Activated B cell treated with CpG ODN at 0.5 μM for 24 hours (primary cell): ENCODE data around the gene WNT7A. TPM values are rescaled to one million over a fixed set of nuclear protein-coding genes. Genes with fewer than 3 reads are reported as not detected.

Experiments
- ATAC-seq: fragments of 200-7000 bp; cut with Tn5 transposase; one replicate; pipeline ENCODE4 v1.10.0; 2021; ENCODE audit warnings: low read depth, mild to moderate bottlenecking, moderate library complexity
- CTCF ChIA-PET: fragments of 350-600 bp; sonication (Branson Sonifier 250); formaldehyde crosslinking; loops from one replicate; lab custom pipeline; 2021; ENCODE audit warnings: antibody characterized with exemption; lab: Charles Lee
- POLR2A ChIA-PET: fragments of 350-600 bp; sonication (Branson Sonifier 250); formaldehyde crosslinking; loops from one replicate; lab custom pipeline; 2021; ENCODE audit warnings: antibody characterized with exemption; lab: Charles Lee
- DNase-seq: peaks from one replicate; pipeline ENCODE4 v3.0.0; 2022
- H3K27ac Mint-ChIP-seq: one replicate; pipeline ENCODE4 v1.8.0; 2020; ENCODE audit warnings: mixed read lengths
- H3K27me3 Mint-ChIP-seq: one replicate; pipeline ENCODE4 v1.8.0; 2021; ENCODE audit warnings: mixed read lengths
- H3K36me3 Mint-ChIP-seq: one replicate; pipeline ENCODE4 v1.8.0; 2021; ENCODE audit warnings: low read depth, mixed read lengths
- H3K4me1 Mint-ChIP-seq: one replicate; pipeline ENCODE4 v1.8.0; 2021; ENCODE audit warnings: mixed read lengths
- H3K4me3 Mint-ChIP-seq: one replicate; pipeline ENCODE4 v1.8.0; 2020; ENCODE audit warnings: mild to moderate bottlenecking, mixed read lengths
- H3K9me3 Mint-ChIP-seq: one replicate; pipeline ENCODE4 v1.8.0; 2020; ENCODE audit warnings: mixed read lengths
- CTCF ChIP-seq: fragments of 200-600 bp; IDR thresholded peaks from one replicate; pipeline ENCODE4 v1.8.0; 2022; ENCODE audit warnings: antibody characterized with exemption, mild to moderate bottlenecking
- intact Hi-C: fragments of 100-400 bp; cut with micrococcal nuclease; formaldehyde crosslinking; loops from one replicate; pipeline ENCODE4 v1.15.1; 2024
- total RNA-seq: library from RNA; stranded (reverse); gene quantifications from 2 replicates; pipeline ENCODE4 v1.2.3, GENCODE V29; 2022

Gene WNT7A
- total RNA-seq, 1 donor from 2014 or later = not detected

GRCh38 chr3:13768453-13768852, 111.4 kb downstream of the WNT7A start:
- H3K4me1 Mint-ChIP-seq = no peaks in the 10 kb centered on the region
- ATAC-seq (no peak), DNase-seq (no peak)
- no peak overlapping the region for H3K27ac Mint-ChIP-seq
- CTCF ChIA-PET = no interaction called here
- no peak overlapping the region for H3K4me3 Mint-ChIP-seq
- TF ChIP-seq CTCF = no peak
- no peaks in the 10 kb centered on the region for H3K36me3 Mint-ChIP-seq
- H3K27me3 Mint-ChIP-seq = peaks cover 11% of the 10 kb centered on the region
- no peaks in the 10 kb centered on the region for H3K9me3 Mint-ChIP-seq
- intact Hi-C loops = no loop called here
- POLR2A ChIA-PET = no interaction called here

GRCh38 chr3:13767896-13768295, 112.0 kb downstream of the WNT7A start:
- DNase-seq = no peak
- ChIA-PET CTCF (no interaction called here), POLR2A (no interaction called here)
- Mint-ChIP-seq H3K27ac (no peak overlapping the region), H3K4me3 (no peak overlapping the region), H3K27me3 (peaks cover 10% of the 10 kb centered on the region), H3K9me3 (peaks cover 2% of the 10 kb centered on the region), H3K36me3 (no peaks in the 10 kb centered on the region), H3K4me1 (no peaks in the 10 kb centered on the region)
- no peak for ATAC-seq
- intact Hi-C loops = no loop called here
- no peak for TF ChIP-seq CTCF

- Mint-ChIP-seq H3K27ac (no peak overlapping the region), H3K27me3 (peaks cover 8% of the 10 kb centered on the region), H3K9me3 (peaks cover 2% of the 10 kb centered on the region), H3K36me3 (no peaks in the 10 kb centered on the region), H3K4me3 (no peak overlapping the region), H3K4me1 (no peaks in the 10 kb centered on the region)
- TF ChIP-seq CTCF = no peak
- POLR2A ChIA-PET = no interaction called here
- ATAC-seq (no peak), DNase-seq (no peak)
- intact Hi-C loops = no loop called here
- CTCF ChIA-PET = no interaction called here
Measured at GRCh38 chr3:13767030-13767429, 112.8 kb downstream of the WNT7A start.

Other genes starting within 250 kb of the WNT7A start
- 9.2 and 9.8 TPM in 2 replicates for gene CHCHD4, start 244.8 kb upstream of the WNT7A start, total RNA-seq
- gene TMEM43, start 245.0 kb upstream of the WNT7A start, total RNA-seq = 30.7 and 32.3 TPM in 2 replicates